GM21515 (cell line): ENCODE measurements around the gene UTS2B.

Experiments
- ATAC-seq: cut with Tn5 transposase; IDR thresholded peaks from one replicate; pipeline ENCODE4 v1.9.1; 2021; ENCODE audit not compliant: unreplicated experiment

The UTS2B gene

DNA sequence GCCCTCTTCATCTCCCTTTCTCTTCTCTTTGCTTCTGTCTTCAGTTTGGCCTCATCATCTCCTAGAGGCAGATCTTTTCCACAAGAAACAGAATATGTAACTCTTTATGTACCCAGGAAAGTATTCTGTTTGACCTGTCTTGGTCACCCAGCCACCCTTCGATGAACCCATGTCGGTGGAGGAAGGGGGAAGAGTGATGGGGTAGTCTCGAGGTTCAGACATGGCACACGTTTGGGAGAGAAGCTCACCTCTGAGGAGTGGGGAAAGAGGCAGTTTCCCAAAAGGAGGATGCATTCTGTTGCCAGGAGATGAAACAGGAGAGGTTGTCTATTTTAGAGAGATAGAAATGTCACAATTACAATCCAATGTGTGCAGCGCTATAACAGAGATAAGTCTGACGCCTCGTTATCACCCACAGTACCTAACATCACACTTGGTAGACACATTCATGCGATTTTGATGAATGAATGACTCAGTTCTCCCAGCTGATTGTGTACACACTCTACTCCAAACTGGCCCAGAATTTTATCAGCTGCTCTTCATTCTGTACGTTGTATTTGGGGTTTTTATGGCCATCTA lies 1.9 kb downstream of the UTS2B start:
- ATAC-seq: no peak

DNA sequence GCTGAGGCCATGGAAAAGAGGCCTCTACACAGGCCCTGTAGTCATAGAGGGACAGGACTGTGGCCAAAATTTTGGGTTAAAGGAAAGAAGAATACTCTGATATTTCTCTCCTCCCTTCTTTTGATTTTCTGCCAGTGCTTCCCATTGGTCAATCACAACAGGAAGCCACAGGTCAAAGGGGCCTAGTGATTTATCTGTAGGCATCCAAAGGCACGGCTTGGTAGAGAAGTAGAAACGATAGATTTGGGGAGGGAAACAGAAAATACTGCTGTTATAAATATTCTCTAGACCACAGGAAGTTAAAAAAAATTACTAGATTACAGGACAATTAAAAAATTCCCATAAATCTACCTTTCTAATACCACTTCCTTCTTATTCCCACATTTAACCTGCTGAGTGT lies 2.8 kb downstream of the UTS2B start:
- no peak for ATAC-seq

DNA sequence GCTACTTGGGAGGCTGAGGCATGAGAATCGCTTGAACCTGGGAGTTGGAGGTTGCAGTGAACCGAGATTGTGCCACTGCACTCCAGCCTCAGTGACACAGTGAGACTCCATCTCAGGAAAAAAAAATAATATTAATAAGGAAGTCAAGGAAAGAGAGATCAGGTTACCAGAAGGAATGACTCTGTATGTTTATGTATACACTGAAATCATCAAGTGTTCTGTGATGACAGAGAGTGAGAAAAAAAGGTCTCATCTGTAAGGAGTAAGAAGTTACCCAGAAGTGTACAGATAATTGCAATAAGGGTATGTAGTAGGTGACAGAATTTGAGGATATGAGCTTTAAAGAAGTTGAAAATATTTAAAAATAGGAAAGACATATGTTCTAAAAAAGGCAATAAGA lies 5.4 kb downstream of the UTS2B start:
- ATAC-seq: no peak

DNA sequence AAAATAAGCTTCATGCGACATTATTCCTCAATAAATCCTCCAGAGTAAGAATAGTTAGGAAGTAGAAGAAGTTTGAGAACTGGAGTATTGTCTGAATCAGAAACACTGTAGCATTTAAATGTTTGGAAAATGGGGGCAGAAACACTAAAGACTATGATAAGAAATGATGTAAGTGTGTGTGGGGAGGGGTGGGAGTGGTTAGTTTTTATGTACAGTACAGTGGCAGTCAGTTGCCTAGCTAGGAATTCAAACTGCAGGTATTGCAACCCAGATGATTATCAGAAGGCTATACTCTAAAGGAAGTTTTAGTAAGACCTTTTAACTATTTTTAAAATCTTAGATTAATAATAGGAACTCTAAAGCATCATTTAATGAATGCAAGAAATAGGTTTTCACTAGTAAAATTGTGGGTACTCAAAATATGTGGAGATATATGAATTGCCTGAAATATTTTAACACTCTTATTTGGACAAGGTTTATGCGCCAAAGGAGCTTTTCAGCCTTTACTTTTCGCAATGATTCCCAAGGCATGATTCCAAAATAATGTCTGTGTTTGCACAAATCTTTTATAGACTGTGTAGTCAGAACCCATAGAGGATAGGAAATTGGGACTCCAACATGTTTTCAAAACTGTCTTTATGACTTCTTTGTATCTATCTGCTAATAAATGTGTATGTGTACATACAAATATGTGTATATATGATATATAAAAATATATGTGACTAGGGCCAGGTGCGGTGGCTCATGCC lies 9.1 kb downstream of the UTS2B start:
- ATAC-seq: no peak

DNA sequence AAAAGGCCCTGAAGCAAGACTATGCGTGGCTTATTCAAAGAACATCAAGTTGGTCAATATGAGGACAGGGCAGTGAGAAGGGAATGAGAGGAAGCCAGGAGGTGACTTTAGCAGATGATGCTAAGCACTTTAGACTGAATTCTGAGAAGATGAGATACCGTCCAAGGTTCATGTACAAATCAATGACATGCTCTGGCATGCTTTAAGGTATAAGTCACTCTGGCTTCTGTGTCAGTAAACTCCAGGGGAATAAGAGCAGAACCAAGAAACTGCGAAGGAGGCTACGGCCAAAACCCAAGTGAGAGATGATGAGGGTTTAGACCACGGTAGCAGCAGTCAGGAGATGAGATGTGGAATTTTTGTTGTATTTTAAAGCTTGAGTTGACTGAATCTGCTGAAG lies 10.0 kb downstream of the UTS2B start:
- ATAC-seq: no peak

DNA sequence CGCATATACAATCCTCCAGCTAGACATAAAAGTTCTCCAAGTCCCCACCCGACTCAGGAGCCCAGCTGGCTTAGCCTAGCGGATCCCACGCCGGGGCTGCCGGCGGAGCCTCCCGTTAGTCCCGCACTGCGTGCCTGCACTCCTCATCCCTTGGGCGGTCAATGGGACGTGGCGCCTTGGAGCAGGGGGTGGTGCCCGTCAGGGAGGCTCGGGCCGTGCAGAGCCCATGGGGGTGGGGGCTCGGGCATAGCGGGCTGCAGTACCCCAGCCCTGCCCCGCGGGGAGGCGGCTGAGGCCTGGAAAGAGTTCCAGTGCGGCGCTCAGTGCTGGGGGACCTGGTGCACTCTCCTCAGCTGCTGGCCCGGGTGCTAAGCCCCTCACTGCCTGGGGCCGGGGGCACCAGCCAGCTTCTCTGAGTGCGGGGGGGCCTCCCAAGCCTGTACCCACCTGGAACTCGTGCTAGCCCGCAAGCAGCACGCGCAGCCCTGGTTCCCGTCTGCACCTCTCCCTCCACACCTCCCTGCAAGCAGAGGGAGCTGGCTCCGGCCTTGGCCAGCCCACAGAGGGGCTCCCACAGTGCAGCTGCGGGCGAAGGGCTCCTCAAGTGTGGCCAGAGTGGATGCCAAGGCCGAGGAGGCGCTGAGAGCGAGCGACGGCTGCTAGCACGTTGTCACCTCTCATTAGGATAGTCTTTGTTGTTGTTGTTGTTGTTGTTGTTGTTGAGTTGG lies 13.3 kb downstream of the UTS2B start:
- ATAC-seq: no peak

DNA sequence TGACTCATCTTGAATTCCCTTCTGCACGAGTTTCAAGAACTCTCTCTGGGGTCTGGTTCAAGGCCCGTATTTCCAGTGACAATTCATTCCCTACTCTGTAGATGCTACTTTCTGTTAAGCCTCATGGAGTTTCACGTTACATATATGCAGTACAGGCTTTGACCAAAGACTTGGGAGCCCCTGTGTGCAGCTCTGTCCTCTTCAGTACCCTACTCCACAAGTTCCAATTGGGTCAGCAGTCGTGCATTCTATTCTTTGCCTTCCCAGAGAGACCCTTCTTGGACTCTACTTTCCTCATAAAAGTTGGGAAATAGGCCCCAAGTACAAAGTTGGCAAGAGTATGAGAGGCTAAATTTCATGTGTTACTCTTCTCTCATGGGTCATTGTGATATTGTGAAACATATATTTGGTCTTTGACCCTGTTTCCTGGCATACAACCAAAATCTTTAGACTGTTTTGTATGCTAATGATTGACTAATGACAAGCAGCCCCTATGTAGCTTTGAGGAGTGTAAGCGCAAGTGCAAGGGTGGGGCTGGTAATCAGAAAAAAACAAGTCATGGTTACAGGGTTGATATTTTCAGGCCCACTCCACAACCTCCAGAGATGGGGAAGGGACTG lies 16.1 kb downstream of the UTS2B start:
- no peak for ATAC-seq

DNA sequence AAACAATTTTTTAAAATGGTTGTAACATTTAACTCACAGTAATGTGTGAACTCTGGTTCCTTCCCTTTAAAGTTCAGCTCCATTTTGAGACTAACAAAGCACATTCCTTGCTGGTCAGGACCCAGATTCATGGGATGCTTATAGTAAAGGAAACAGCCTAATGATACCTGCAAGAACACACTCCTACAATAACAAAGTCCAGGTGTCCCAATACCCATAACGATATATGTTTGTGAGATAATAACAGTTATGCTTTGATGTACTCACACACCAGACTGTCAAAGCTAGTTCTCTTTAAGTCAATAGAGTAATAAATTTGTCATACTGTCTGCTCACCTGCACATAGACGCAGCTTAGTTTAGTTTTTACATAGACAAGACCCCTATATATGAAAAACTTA lies 17.0 kb downstream of the UTS2B start:
- no peak for ATAC-seq

DNA sequence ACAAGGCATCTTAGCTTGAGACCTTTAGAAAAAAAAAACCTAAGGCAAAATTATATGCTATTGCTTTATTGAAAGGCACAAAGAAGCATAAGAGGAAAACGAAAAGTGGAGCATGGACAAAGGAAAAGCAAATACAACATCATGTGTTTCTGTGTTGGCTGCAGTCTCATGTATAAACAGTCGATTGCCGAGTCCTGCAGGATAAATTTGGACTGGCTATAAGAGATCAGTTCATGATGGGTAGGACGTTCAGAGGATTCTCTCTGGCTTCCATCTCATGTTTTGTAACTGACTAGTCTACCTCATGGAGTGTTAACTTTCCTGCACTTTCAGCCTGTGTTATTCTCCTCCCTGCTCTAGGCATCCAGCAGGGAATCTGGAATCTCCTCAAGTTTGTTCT lies 23.0 kb downstream of the UTS2B start:
- ATAC-seq: no peak

DNA sequence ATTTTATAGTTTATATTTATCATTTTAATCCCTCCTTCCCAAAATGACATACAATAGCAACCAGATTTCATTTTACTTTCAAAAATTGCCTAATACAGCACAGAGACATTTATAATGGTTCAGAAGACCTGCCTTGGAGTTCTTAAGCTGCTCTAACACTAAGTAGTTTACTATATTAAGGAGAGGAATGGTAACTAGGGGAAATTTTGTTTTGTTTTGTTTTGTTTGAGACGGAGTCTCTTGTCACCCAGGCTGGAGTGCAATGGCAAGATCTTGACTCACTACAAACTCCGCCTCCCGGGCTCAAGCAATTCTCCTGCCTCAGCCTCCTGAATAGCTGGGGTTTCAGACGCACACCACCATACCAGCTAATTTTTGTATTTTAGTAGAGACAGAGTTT lies 23.9 kb downstream of the UTS2B start:
- ATAC-seq: no peak

DNA sequence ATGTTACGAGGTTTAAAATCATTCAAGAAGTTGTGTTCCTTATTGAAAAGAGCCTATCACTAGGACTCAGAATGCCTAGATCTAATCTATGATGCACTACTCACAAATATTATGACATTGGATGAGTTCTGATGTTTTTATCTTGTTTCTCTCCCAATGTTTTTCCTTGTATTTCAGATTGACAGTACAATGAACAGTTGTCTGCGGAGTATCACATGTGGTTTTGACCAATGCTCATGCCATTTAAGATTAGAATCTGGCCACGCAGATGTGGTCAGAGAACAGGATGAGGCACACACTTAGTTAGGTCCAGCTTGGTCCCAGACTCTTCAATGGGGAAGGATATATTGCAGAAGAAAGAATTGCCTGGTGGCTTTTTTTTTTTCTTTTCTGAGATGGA lies 26.7 kb downstream of the UTS2B start:
- ATAC-seq: no peak

DNA sequence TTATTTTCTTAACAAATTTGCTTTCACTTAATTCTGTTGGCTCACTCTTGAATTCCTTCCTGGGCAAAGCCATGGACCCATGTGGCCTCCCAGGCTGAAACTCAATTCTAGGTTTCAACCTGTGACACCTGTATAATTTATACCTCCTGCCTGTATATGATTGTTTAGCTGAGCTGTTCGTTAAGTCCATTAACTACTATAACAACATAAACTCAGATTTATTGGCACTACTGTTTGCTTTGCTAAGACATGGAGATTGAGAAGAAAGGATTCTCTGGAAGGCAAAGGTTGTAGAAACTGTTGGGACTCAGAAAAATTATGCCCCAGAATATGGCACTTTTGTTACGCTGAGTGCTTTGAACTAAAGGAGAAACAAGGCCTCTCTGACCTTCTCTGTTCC lies 27.9 kb downstream of the UTS2B start:
- no peak for ATAC-seq

DNA sequence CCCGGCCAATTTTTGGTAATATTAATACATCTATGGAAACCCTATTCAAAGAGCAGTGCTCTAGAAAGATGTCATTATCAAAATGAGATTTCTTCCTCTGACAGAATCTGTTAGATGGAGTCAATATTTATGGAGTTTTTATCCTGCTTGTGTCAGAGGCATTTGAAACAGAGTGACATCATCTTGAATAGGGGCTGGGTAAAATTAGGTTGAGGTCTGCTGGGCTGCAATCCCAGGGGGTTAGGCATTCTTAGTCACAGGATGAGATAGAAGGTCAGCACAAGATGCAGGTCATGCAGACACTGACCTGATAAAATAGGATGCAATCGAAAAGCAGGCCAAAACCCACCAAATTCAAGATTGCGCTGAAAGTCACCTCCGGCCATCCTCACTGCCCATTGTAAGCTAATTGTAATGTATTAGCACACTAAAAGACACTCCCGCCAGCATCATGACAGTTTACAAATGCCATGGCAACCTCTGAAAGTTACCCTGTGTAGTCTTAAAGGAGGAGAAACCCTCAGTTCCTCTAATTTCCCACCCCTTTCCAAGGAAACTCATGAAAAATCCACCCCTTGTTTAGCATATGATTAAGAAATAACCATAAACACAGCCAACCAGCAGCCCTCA lies 28.4 kb downstream of the UTS2B start:
- no peak for ATAC-seq

DNA sequence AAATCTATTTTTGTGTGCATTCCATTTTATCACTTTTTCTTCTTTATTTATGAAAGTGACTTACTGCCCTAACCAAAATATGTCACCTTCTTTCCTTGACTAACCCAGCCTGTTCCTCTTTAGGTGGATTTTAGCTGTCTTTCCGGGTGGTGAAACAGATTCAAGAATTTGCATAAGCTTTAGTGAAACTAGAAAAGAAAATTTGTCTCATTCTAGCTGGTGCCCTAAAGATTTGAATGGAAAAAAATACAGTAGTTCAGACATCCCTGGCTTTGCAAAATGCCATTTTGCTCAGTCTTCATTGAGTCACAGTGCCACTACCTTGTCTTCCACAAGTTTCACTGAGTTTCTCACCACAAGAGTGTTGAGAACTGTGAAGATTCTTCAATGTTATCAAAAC lies 29.3 kb downstream of the UTS2B start:
- peak; percentile 75 for ATAC-seq

DNA sequence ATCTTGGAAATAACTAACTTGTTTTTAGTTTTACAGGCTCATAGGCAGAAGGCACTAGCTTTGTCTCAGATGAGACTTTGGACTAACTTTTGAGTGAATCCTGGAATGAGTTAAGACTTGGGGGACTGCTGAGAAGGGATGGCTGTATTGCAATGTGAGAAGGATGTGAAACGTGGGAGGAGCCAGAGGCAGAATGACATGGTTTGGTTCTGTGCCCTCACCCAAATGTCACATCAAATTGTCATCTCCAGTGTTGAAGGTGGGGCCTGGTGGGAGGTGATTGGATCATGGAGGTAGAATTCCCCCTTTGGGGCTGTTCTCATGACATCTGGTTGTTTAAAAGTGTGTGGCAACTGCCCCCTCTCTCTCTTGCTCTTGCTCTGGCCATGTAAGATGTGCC lies 29.9 kb downstream of the UTS2B start:
- ATAC-seq: no peak

DNA sequence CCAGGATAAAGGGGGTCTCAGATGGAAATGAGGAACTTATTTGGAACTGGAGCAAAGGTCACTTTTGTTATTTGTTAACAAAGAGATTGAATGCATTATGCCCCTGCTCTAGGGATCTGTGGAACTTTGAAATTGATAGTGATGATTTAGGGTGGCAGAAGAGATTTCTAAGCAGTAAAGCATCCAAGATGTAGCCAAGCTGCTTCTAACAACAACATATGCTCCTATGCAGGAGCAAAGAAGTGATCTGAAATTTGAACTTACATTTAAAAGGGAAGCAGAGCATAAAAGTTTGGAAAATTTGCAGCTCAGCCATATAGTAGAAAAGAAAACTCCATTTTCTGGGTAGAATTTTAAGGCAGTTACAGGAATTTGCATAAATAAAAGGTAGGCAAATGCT lies 31.5 kb downstream of the UTS2B start:
- ATAC-seq: no peak

DNA sequence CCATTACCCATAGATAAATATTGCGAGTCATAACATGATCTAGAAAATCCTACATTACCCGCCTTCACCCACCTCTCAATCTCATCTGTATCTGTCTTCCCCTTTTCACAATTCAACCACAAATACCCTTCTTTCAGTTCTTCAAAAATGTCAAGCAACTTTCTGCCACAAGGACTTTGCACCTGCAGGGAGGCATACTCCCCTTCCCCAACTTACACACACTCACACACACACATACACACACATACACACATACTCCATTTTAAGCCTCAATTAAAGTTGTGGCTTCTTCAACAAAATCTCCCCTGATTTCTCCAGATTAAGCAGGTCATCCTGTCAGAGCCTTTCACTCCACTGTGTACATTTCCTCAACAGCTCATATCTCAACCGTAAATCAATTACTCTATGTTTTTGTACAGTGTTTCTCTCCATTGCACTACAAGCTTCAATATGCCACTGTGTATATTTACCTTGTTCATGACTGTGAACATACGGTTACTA lies 34.2 kb downstream of the UTS2B start:
- ATAC-seq: peak; percentile 86

DNA sequence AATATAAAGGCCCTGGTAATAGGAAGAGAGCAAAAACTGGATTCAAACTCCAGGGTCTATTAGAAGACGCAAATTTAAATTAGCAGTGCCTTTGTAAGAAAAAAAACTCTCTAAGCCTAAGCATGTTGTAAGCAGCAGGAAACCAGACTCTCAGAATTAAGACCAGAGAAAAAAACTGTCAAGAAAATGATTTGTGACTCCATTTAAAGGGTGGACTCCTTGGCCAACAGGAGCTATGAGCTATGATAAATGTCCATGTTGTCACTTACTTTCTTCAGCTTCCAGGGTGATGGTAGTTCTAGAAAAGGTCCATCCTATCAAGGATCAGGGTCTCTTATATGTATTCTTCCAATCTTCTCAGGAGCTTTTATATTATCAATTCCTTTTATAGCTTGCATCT lies 36.0 kb downstream of the UTS2B start:
- no peak for ATAC-seq

DNA sequence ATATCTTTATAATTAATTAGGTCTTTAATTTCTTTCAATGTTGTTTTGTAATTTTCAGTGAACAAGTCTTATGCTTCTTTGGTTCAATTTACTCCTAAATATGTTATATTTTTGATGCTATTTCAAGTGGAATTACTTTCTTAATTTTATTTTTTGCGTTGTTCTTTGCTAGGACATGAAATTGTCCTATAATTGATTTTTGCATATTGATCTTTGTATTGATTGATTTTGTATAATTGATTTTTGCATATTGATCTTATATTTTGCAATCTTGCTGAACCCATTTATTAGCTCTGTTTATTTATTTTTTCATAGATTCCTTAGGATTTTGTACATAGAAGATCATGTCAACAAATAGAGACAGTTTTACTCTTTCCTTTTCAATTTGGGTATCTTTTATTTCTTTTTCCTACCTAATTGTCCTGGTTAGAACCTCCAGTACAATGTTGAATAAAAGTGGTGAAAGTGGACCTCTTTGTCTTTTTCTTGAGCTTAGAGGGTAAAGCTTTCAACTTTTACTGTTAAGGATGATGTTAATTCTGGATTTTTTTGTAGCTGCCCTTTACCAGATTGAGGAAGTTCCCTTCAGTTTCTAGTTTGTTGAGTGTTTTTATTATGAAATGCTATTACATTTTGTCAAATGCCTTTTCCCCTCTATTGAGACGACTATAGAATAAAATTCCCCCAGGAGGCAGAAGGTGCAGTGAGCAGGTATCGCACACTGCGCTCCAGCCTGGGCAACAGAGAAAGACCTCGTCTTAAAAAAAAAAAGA lies 37.9 kb downstream of the UTS2B start:
- ATAC-seq: no peak

DNA sequence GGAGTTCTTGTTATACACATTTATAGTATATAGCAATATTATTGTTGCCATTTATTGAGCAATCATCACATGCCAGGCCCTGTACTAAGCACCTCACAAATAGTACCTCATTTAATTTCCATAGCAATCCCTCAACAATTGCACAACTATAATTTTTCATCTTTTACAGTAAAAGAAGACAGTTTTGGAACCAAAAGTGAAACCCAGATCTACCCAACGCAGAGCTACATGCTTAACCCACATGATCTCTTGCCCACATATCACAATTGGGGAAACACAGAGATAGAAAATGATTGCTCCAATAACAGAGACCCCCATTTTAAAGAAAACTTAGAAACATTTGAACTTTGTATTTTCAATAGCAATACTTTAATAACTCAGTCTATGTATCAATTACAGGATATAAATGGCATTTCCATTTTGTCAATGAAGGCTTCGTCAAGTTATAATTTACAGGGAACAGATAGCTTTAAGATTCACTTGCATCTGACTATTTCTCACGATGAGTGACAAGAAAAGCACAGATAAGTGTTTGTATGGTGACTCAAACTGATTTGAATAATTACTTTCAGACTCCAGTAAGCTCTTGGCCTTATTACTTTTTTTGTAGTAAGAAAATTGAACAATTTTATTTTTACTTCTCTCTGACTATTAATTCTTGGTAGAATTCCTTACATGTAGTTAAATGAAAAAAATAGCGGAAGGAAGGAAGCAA lies 39.9 kb downstream of the UTS2B start:
- ATAC-seq: peak; percentile 84
